ENCODE results near the gene RPS29.
"Not testable (repeated sequence)": the region's sequence is repeated elsewhere in the genome, so short reads cannot be mapped to it uniquely, and the experiment has no call there.

RPS29 gene

GRCh38 chr14:49598189-49598484 is 12.0 kb upstream of the RPS29 start:
- DNase-seq (ENCODE audit: low read depth in 2 of 2), result no peak

DNA sequence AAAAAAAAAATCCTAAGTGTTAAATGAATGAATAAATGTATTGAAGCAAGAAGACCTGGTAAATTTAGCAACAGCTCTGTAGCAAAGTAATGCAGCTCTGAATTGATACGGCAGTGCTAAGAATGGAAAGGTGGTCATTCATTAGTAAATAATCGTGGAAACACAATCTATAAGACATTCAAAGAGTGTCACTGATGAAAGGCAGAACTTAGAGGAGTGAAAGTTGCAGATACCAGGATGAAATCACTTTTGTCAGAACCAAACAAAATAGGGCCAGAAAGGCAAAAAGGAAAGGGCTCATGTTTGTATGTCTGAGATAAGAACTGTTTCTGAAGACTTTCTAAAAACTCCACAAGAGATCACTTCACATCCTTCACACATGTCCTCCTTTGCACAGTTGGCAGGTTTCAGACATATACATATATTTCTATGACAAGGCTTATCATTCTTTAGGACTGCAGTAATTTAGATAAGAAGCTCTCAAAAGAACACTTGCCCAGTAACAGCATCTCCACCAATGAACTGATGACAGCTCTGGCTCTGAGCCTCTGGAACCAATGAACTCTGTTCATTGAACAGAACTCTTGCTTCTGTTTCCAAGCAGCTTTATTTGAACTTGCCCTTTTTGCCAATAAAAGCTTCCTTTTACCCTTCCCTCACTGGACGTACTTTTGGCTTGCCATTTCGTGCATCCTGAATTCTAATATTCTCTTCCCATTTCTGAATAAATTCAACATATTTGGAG is 8.3 kb upstream of the RPS29 start:
- DNase-seq (ENCODE audit: low read depth in 2 of 2), result no peak

DNA sequence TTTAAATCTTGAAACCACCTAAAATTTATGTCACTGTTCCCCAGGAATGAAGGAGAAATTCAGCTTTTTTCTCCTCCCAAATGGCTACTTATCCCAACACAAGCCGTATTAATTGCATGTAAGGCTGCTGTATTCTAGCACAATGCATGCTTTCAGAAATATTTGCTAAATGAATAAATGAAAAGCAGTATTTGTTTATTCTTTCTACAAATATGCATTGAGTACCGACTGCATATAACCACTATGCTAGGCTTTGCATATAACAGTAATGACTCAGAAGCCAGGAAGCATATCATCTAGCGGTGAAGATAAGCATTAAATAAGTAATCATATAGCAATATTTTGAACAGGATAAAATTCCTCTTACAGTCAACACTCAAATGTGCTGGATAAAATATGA is 6.8 kb upstream of the RPS29 start:
- no peak for DNase-seq (ENCODE audit: low read depth in 2 of 2)

DNA sequence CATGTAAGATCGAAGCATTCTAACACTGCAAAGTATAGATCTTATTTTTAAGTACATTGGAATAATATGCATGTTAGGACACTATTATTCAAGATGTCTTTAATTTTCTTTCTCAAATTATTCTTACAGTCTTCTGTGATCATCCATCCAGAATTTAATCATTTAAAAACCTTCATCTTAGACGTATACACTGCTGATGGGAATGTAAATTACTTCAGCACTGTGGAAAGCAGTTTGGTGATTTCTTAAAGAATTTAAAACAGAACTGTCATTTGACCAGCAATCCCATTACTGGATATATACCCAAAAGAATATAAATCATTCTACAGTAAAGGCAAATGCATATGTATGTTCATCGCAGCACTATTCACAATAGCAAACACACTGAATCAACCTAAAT is 3.2 kb upstream of the RPS29 start:
- DNase-seq (ENCODE audit: low read depth in 2 of 2), result no peak

GRCh38 chr14:49586673-49587460 is 687 bp upstream of the RPS29 start:
- DNase-seq (ENCODE audit: low read depth in 2 of 2), result no peak

GRCh38 chr14:49584981-49585640 is 1.1 kb downstream of the RPS29 start:
- not testable (repeated sequence) for DNase-seq (ENCODE audit: low read depth in 2 of 2)

- no peak for DNase-seq (ENCODE audit: low read depth in 2 of 2)
Measured at GRCh38 chr14:49584058-49584457, 2.1 kb downstream of the RPS29 start.

GRCh38 chr14:49583629-49584028 is 2.6 kb downstream of the RPS29 start:
- DNase-seq (ENCODE audit: low read depth in 2 of 2), result no peak

- DNase-seq (ENCODE audit: low read depth in 2 of 2), result no peak
Measured at GRCh38 chr14:49582113-49582977, 3.8 kb downstream of the RPS29 start.

DNA sequence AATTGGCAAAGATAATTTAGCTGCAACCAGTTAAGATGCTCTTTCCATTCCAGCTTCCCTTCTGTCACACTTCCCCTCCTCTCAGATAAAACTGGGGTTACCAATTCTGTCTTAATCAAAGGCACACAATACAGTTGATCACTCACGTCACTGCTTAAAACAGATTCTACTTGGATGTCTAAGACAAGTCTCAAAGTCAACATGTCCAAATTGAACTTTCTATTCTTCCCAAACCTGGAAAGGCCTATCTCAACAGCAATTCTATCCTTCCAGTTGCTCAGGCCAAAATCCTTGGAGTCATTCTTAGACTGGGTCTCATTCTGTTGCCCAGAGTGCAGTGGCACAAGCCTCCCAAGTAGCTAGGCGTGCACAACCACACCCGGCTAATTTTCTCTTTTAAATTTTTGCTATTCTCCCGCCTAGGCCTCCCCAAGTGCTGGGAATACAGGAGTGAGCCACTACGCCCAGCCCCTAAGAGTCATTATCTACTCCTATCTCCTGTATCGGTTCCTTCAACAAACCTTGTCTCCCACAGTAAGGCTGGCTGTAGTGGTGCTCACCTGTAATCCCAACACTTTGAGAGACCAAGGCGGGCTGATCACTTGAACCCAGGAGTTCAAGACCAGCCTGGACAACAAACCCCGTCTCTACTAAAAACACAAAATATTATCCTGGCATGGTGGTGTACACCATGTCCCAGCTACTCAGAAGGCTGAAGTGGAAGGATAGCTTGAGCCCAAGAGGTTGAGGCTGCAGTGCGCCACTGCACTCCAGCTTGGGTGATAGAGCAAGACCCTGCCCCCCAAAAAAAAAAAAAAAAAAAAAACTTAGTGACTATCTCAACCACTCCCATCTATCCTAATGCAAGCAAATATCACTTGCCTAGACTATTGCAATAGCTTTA is 4.7 kb downstream of the RPS29 start:
- DNase-seq (ENCODE audit: low read depth in 2 of 2), result no peak

DNA sequence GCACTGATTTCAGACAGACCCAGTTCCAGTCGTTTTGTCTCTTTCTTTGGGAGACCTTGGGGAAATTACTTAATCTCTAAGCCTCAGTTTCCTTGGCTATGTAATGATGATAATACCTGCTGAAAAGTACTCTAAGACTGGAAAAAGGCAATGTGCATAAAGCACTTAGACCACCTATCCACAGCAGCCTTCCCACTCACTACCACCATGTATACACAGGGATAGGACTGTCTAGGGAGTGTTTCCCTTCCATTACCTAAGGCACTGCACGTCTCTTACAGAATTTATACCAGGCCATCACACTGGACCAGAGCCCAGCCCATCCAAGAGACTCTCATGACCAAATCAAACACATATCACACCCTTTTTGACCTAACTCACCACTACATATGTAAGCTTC is 6.3 kb downstream of the RPS29 start:
- DNase-seq (ENCODE audit: low read depth in 2 of 2), result no peak

DNA sequence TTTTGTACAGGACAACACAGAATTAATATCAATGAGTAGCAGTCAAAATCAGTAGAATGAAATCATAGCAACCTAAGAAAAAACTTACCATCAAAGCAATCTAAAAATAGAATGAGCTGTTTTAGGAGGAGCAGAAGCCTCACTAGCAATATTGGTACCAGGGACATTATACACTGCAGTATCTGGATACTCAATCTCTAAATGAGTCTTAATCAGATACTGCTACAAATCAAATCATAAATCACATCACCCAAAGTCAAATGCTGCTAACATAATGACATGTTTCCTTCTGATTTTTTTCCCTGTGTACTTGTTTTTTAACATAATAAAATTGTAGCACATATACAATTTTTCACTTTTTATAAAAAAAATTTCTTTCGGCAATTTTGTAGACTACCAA is 8.0 kb downstream of the RPS29 start:
- no peak for DNase-seq (ENCODE audit: low read depth in 2 of 2)

DNA sequence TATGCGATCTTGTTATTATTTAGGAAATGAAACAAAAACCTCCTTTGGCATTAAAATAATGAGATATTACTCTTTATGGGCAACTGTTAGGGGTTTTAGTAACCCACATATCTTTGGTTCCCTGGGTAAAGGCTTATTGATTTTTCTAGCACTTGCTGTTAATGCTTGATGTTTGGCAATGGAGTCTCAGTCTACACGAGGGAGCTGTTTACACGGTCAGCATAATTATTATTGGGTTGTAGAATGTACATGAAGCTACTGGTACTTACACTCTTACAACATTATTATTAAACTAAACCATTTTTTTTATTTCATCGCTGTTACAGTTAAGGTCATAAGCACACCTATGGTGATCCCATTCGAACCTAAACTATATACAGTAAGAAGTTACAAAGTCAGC is 12.1 kb downstream of the RPS29 start:
- no peak for DNase-seq (ENCODE audit: low read depth in 2 of 2)

- DNase-seq (ENCODE audit: low read depth in 2 of 2), result no peak
Measured at GRCh38 chr14:49569281-49569680, 16.9 kb downstream of the RPS29 start.

- no peak for DNase-seq (ENCODE audit: low read depth in 2 of 2)
Measured at GRCh38 chr14:49566714-49567113, 19.5 kb downstream of the RPS29 start.

DNA sequence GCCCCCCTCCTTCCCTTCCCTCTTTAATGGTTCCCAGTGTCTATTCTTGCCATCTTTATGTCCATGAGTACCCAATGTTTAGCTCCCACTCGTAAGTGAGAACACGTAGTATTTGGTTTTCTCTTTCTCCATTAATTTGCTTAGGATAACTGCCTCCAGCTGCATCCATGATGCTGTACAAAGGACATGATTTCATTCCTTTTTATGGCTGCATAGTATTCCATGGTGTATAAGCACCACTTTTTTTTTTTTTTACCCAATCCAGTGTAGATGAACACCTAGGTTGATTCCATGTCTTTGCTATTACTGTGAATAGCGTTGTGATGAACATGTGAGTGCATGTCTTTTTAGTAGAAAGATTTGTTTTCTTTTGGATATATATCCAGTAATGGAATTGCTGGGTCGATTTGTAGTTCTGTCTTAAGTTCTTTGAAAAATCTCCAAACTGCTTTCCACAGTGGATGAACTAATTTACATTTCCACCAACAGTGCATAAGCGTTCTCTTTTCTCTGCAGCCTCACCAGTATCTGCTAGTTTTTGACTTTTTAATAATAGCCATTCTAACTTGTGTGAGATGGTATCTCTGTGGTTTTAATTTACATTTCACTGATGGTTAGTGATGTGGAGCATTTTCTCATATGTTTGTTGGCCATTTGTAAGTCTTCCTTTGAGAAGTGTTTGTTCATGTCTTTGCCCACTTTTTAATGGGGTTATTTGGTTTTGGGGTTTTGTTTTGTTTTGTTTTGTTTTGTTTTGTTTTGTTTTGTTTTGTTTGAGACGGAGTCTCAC is 26.0 kb downstream of the RPS29 start:
- no peak for DNase-seq (ENCODE audit: low read depth in 2 of 2)

DNA sequence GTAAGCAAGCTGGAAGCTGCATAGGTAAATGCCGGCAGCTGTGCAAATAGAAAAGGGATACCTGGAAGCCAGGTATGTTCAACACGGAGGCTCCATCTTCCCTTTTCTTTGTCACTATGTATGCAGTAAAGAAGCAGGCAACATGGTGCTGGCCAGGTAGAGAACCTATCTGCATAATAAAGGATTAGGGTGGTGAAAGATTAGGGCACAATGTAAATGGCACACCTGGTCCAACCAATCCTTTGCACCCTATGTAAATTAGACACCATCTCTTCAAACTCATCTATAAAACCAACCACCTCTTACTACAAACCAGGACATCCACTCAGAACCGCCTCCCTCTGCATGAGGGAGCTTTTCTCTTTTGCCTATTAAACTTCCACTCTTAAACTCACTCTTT is 32.3 kb downstream of the RPS29 start:
- no peak for DNase-seq (ENCODE audit: low read depth in 2 of 2)

DNA sequence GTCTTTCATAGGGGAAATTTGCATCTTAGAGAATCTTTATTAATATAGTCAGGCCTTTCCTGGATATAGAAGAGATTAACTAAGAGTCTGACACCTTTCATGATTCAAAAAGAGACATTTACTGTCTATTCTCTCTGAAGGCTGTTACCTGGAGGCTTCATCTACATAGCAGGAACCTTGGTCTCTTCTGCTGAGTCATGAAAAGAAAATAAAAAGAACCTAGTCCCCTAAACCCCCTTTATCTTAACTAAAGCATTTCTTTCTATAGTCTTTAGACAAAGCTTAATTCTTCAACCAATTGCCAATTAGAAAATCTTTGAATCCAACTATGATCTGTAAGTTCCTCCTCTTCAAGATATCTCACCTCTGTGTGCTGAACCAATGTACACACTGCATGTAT is 33.1 kb downstream of the RPS29 start:
- DNase-seq (ENCODE audit: low read depth in 2 of 2), result no peak

- no peak for DNase-seq (ENCODE audit: low read depth in 2 of 2)
Measured at GRCh38 chr14:49551569-49551968, 34.6 kb downstream of the RPS29 start.

All from stimulated activated CD8-positive, alpha-beta memory T cell treated with anti-CD3 and anti-CD28 coated beads, Interleukin-7, amount 100 ng/mL, for 1 hour (primary cell).